Skeletal muscle cell (primary cell): ENCODE measurements around the gene MAN1C1.

Experiments
- DNase-seq: peaks from one replicate; pipeline ENCODE4 v3.0.0-alpha.2; 2010; ENCODE audit warnings: low read depth
- H3K4me3 ChIP-seq: 2 replicates; pipeline ENCODE4 v1.5.1; 2011; ENCODE audit warnings: low read depth, mild to moderate bottlenecking, control low read depth, low read length, moderate library complexity

The MAN1C1 gene

DNA sequence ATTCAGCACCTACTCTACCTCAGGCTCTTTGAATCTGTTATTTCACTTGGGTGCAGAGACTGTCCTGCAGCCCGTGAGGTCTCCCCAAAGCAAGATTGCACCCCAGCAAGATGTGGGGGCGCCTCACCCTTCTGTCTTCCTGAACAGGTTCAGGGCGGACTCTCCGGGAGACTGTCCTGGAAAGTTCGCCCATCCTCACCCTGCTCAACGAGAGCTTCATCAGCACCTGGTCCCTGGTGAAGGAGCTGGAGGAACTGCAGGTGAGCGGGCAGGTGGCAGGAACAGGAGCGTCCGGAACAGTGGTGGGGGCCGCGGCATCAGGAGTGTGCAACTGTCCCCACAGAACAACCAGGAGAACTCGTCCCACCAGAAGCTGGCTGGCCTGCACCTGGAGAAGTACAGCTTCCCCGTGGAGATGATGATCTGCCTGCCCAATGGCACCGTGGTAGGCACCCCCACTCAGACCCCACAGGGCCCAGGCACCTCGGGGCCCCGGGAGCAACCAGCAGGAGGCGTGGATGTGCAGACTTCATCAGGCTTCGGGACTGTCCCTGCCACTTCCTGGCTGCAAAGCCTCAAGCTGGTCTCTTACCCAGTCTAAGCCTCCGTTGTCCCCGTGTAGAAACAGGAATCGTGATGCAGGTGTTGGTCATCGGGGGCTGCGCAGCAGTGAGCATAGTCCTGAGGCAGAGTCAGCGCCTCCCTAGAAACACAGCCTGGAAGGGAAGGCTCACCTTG, 197.3 kb downstream of the MAN1C1 start:
- DNase-seq, result no peak

GRCh38 chr1:25814549-25815087, 198.0 kb downstream of the MAN1C1 start:
- DNase-seq, result no peak
- no peak overlapping the region for H3K4me3 ChIP-seq

More for the DNA sequence above, 197.3 kb downstream of the MAN1C1 start:
- H3K4me3 ChIP-seq, result no peak overlapping the region

DNA sequence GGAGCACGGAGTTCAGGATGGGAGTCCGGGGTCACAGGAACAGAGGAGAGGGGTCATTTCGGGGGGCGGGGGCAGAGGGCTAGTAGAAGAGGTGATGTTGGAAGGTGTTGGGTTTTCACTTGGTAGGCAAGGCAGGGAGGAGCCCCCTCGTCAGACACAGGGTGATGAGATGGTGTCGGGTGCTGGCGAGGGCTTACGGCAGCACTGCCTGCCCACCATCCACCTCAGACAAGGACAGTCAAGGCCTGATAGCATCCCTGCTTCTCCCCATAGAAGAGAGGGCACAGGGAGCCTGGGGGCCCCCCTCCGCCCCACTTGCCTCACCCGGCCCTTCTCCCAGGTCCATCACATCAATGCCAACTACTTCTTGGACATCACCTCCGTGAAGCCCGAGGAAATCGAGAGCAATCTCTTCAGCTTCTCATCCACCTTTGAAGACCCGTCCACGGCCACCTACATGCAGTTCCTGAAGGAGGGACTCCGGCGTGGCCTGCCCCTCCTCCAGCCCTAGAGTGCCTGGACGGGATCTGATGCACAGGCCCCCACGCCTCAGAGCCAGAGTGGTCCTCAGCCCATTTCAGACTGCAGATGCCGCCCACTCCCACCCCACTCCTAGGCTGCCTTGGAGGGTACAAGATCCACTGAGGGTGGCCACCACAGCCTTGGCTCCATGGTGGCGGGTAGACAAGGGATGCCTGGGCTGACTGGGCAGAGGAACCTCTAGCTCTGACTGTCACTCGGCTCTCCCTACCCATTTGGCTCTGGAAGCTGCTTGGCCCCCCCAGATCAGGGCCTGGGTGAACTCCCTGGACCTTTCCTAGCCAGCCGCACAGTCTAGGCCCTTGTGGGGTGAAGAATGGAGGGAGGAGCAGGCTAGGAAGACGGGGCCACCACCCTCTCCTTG, 198.9 kb downstream of the MAN1C1 start:
- no peak overlapping the region for H3K4me3 ChIP-seq
- DNase-seq, result no peak

DNA sequence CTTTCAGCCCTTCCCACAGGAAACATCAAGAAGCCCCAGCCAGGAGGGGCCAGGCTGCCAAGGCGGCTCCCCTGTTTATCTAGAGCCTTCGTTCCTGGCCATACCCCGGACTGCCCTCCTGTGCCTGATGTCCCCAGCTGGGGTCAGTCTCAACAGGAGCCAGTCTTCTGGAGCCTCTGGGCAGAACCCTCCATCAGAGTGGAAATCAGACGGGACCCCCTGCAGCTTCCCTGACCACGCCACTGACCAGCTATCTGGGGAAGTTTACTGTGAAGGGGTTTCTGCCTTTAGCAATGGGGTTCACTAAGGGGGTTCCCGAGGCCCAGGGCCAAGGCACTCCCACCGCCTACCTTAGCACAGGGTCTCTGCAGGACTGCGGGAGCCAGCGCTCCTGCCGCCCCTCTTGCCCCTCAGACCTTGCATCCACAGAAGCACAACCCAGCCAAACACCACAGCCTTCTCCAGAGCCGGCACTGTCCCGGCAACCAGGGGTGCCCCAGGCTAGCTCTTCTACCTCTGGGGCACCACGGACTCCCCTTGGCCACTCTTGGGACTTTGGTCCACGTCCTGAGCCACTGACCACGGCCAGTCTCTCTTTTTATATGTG, 199.6 kb downstream of the MAN1C1 start:
- H3K4me3 ChIP-seq, result no peak overlapping the region
- no peak for DNase-seq

DNA sequence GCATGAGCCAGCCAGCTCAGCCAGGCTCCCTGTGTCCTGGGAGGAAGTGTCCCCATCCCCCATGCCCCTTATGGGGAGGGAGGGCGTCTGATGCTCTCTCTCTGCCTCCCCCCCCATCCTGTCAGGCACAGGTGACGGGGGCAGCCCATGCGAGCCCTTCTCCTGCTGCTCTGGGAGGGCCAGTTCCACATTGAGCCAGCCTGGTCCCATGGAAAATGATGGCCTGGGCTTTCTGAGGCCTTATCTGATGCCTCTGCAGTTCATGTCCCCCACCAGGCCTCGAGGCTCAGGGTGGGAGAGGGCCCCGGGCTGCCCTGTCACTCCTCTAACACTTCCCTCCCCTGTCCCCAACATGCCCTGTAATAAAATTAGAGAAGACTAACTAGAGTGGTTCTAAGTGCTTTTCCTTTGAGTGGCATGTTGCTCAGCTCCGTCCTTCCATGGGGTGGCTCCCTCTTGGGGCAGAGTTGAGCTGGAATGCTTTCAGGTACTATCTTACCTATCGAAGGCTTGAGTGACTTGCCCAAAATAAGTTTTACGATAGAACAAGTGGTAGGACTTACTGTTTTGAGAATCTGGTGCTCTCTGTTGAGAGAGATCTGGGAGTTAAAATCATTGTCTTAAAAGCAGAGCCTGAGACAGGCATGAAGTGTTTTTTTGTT, 201.4 kb downstream of the MAN1C1 start:
- no peak for DNase-seq
- H3K4me3 ChIP-seq, result no peak overlapping the region

GRCh38 chr1:25818569-25818968, 202.0 kb downstream of the MAN1C1 start:
- DNase-seq, result no peak
- peak overlapping the region; percentile 92 for H3K4me3 ChIP-seq

DNA sequence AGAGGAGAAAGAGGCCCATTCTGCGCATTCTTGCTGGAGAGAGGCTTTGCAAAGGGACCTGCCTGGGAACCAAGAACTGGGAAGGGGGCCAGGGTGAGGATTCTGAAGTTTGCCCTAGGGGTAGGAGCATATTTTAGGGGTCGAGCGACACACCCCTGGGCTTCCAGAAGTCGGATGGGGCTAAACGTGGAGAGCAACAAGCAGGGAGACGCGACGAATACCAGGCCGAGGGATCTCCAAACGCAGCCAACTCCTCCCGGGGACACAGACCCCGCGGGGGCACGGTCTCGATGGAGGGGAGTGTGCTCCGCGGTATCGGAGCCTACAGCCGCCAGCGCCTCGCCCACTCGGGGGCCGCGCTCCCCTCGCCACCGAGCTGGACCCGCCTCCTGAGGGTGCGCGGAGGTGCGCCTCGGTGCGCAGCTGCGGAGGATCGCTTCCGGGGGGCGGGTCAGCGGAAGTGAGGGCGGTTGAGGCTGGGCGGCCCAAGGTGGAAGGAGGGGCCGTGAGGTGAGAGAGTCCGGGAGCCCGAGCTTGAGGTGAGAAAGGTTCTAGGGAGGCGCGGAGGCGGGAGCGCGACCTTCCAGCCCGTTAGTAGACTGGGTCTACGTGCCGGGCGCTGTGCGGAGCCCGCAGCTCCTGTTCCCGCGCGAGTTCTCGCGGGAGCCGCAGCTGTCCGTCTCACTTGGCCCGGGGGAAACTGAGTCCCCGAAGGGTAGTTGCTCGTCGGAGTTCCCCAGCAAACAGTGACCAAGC, 203.1 kb downstream of the MAN1C1 start, which contains the start of gene MTFR1L:
Gene MTFR1L (plus strand): TSS at position 464 of the 756 bp plus-strand sequence. CDS start 3,151 bp downstream, outside the sequence.
- H3K4me3 ChIP-seq, result peak within 1 kb of the TSS; percentile 92
- DNase-seq, result peak; percentile 31

DNA sequence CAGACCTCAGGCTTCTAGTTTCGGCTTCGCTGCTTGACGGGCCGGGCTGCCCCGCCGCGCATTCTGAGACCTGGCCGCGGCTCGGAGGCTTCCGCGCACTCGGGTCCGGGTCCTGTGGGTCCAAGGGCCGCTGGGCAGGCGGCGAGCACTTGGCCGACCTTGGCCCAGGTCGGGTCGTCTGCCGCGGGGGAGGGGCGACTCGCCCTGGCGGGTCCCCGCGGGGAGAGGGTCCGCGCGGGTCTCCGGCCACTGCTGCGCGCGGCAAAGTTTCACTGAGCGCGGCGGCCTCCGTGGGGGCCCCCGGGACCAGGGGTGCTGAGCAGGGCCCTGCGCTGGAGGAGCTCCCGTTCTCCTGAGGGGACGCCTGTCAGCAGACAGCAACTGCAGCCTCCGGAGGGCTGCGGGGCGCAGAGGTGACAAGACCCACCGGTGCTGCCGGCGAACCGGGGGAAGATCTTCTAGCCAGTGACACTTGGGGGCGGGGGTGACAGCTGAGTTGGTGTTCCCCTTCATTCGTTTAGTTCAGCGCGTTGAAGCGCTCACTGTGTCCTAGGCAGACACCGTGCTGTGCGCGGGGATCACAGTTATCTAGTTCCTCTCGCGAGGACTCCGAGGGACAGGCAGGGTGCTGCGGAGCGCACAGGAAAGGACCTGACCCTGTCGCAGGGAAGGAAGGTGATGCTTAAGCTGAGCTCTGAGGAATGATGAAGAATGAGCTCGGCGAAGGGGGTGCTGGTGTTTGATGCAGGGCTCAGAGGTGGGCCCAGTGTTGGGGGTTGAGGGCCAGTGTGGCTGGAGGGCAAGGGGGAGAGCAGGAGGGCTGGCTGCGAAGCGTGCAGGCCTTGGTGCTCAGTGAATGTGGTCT, 203.9 kb downstream of the MAN1C1 start:
- peak overlapping the region; percentile 92 for H3K4me3 ChIP-seq
- no peak for DNase-seq

GRCh38 chr1:25821112-25821476, 204.5 kb downstream of the MAN1C1 start:
- H3K4me3 ChIP-seq, result peak overlapping the region; percentile 92
- no peak for DNase-seq

GRCh38 chr1:25821630-25822091, 205.1 kb downstream of the MAN1C1 start:
- no peak for DNase-seq

GRCh38 chr1:25825605-25826004, 209.0 kb downstream of the MAN1C1 start:
- no peak for DNase-seq
- no peak overlapping the region for H3K4me3 ChIP-seq

More at GRCh38 chr1:25821630-25822091, 205.1 kb downstream of the MAN1C1 start:
- peak overlapping the region; percentile 92 for H3K4me3 ChIP-seq

GRCh38 chr1:25826571-25826970, 210.0 kb downstream of the MAN1C1 start:
- H3K4me3 ChIP-seq, result no peak overlapping the region

DNA sequence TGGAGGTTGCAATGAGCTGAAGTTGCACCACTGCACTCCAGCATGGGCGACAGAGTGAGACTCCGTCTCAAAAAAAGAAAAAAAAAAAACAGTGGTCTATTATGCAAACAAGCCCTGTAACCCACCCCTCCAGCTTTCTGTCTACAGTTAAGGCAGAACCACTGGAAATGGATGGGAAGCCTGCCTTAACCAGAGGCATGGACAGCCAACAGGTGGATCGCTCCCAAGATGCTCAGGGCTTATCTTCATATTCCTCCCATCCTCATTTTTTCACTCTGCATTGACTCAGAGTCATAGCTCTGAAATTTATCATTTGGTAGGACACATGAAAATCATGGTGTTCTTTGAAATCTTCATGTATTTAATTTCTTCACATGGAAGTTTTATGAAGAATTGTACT, 211.9 kb downstream of the MAN1C1 start:
- no peak overlapping the region for H3K4me3 ChIP-seq
- DNase-seq, result no peak

More at GRCh38 chr1:25826571-25826970, 210.0 kb downstream of the MAN1C1 start:
- no peak for DNase-seq

GRCh38 chr1:25829046-25829445, 212.5 kb downstream of the MAN1C1 start:
- no peak overlapping the region for H3K4me3 ChIP-seq
- no peak for DNase-seq

- DNase-seq, result no peak
- H3K4me3 ChIP-seq, result no peak overlapping the region
Measured at GRCh38 chr1:25831569-25832196, 215.1 kb downstream of the MAN1C1 start.

- DNase-seq, result no peak
- H3K4me3 ChIP-seq, result no peak overlapping the region
Measured at GRCh38 chr1:25832336-25833037, 215.9 kb downstream of the MAN1C1 start.

- no peak overlapping the region for H3K4me3 ChIP-seq
- no peak for DNase-seq
Measured at GRCh38 chr1:25833158-25833557, 216.6 kb downstream of the MAN1C1 start.
